K562 (cell line): ENCODE data around the gene TFAP2E. TPM values are rescaled to one million over a fixed set of nuclear protein-coding genes. Genes with fewer than 3 reads are reported as not detected.
A peak's percentile ranks its signal among the peaks of the same experiment; 100 is the strongest.

Source experiments
- ATAC-seq: fragments of 200-7000 bp; cut with Tn5 transposase; 3 replicates; pipeline ENCODE4 v1.9.1; 2020; ENCODE audit warnings: moderate library complexity
- BruUV-seq: library from RNA; stranded (reverse); fragments of 400-500 nt; replicated peaks from 2 replicates; lab custom pipeline; 2021; lab: Mats Ljungman, UMichigan
- CTCF ChIA-PET: fragments of 300-600 bp; formaldehyde crosslinking; extraction: SDS; loops from one replicate; lab custom pipeline; 2021; ENCODE audit warnings: low intra/inter-chr PET ratio; lab: Yijun Ruan, JAX
- POLR2A ChIA-PET: fragments of 300-600, 350-650 bp; sonication (Branson Sonifier 250); formaldehyde crosslinking; extraction: SDS; loops from one replicate; lab custom pipeline; 2021; ENCODE audit warnings: antibody characterized with exemption, inconsistent platforms; lab: Yijun Ruan, JAX
- DNase-seq, 4 experiments: peaks; one replicate each; pipeline versions ENCODE4 v3.0.0 to v3.0.0-alpha.2; 2011 to 2018; ENCODE audit warnings: low spot score in 3 of 4, mixed read lengths in 3 of 4; ENCODE audit errors: extremely low read depth in 1 of 4
- FAIRE-seq: peaks from 2 replicates; lab custom pipeline; 2011; peaks lifted over from hg19 to GRCh38; lab: Jason Lieb, UNC
- H2AFZ ChIP-seq: 2 replicates; pipeline ENCODE4 v1.6.0; 2011; ENCODE audit warnings: low read depth, low read length, control low read depth, inconsistent platforms
- H3K27ac ChIP-seq: fragments of 200-600 bp; 3 replicates; pipeline ENCODE4 v1.8.0; 2011; ENCODE audit warnings: low read depth, mild to moderate bottlenecking, control low read depth, inconsistent platforms, low read length, moderate library complexity, mixed read lengths; ENCODE audit errors: extremely low read depth
- H3K27me3 ChIP-seq, 2 experiments: fragments of 300-600 bp in 1 of 2; 2 replicates in 1 of 2; 3 replicates in 1 of 2; pipeline versions ENCODE4 v1.6.0 to v1.8.0; 2011; ENCODE audit warnings: inconsistent platforms in 2 of 2, low read length in 2 of 2, mild to moderate bottlenecking in 1 of 2, mixed read lengths in 1 of 2, moderate library complexity in 1 of 2; ENCODE audit not compliant: control insufficient read depth in 2 of 2, insufficient read depth in 2 of 2
- H3K36me3 ChIP-seq: fragments of 300-600 bp; 3 replicates; pipeline ENCODE4 v1.8.0; 2011; ENCODE audit warnings: mild to moderate bottlenecking, low read length, inconsistent platforms; ENCODE audit not compliant: control insufficient read depth, insufficient read depth
- H3K4me1 ChIP-seq, 2 experiments: fragments of 200-600 bp in 1 of 2; replicated peaks in 1 of 2; 2 replicates in 1 of 2; 3 replicates in 1 of 2; pipeline versions ENCODE4 v1.5.1 to v1.8.0; 2011; ENCODE audit warnings: inconsistent platforms in 2 of 2, low read length in 2 of 2, mild to moderate bottlenecking in 1 of 2, mixed read lengths in 1 of 2, moderate library complexity in 1 of 2; ENCODE audit not compliant: control insufficient read depth in 2 of 2, insufficient read depth in 2 of 2
- H3K4me2 ChIP-seq: 2 replicates; pipeline ENCODE4 v1.6.1; 2011; ENCODE audit warnings: low read length, control low read depth, inconsistent platforms, mixed read lengths; ENCODE audit not compliant: insufficient read depth
- H3K4me3 ChIP-seq: fragments of 200-600 bp; sonication (generic), shearing (Covaris generic); 2 replicates; pipeline ENCODE4 v1.5.1; 2016; ENCODE audit warnings: control low read depth, inconsistent platforms
- H3K79me2 ChIP-seq: fragments of 200-600 bp; 3 replicates; pipeline ENCODE4 v1.8.0; 2011; ENCODE audit warnings: low read length, inconsistent platforms; ENCODE audit not compliant: control insufficient read depth, insufficient read depth
- H3K9ac ChIP-seq, 2 experiments: 2 replicates each; pipeline versions ENCODE4 v1.6.0 to v1.6.1; 2011; ENCODE audit warnings: low read depth in 2 of 2, low read length in 2 of 2, control low read depth in 1 of 2, inconsistent platforms in 1 of 2, mild to moderate bottlenecking in 1 of 2, mixed read lengths in 1 of 2; ENCODE audit not compliant: insufficient read depth in 1 of 2
- H3K9me1 ChIP-seq: one replicate; pipeline ENCODE4 v1.6.0; 2011; ENCODE audit warnings: inconsistent platforms, mild to moderate bottlenecking, low read length, moderate library complexity; ENCODE audit not compliant: control insufficient read depth, insufficient read depth
- H3K9me3 ChIP-seq: replicated peaks from 2 replicates; pipeline ENCODE4 v1.5.1; 2011; ENCODE audit warnings: low read depth, low read length, inconsistent platforms; ENCODE audit not compliant: control insufficient read depth, insufficient read depth
- H4K20me1 ChIP-seq: replicated peaks from 2 replicates; pipeline ENCODE4 v1.6.1; 2011; ENCODE audit warnings: low read length, inconsistent platforms, mixed read lengths; ENCODE audit not compliant: control insufficient read depth, insufficient read depth
- BCL6 ChIP-seq: fragments of 250-450 bp; sonication (Bioruptor Pico); IDR thresholded peaks from 2 replicates; pipeline ENCODE4 v1.4.0; 2020
- CBFA2T2 ChIP-seq: fragments of 450-650 bp; conservative IDR thresholded peaks from 2 replicates; pipeline ENCODE4 v1.6.1; 2017; ENCODE audit warnings: mild to moderate bottlenecking
- NFYB ChIP-seq: IDR thresholded peaks from 2 replicates; pipeline ENCODE4 v1.6.1; 2011; ENCODE audit warnings: mild to moderate bottlenecking, moderate library complexity; ENCODE audit not compliant: insufficient read length; ENCODE audit errors: extremely low read depth
- SAP30 ChIP-seq: fragments of 200-600 bp; sonication (generic); IDR thresholded peaks from 2 replicates; pipeline ENCODE4 v1.6.1; 2012; ENCODE audit warnings: borderline replicate concordance, low read depth, mild to moderate bottlenecking, moderate library complexity, low read length, control low read depth, inconsistent platforms; ENCODE audit not compliant: insufficient read depth, poor library complexity, severe bottlenecking
- SRF ChIP-seq, 2 experiments: fragments of 250-450, 450-650 bp in 1 of 2; sonication (Bioruptor Pico) in 1 of 2; sonication (generic) in 1 of 2; formaldehyde crosslinking; IDR thresholded peaks; 2 replicates each; pipeline versions ENCODE4 v1.5.0 to v1.5.1; 2020 to 2022; ENCODE audit warnings: mild to moderate bottlenecking in 1 of 2, missing genetic modification reagents in 1 of 2
- ZNF175 ChIP-seq: fragments of 200-800 bp; sonication (Bioruptor generic); IDR thresholded peaks from 2 replicates; pipeline ENCODE4 v1.6.1; 2016; ENCODE audit warnings: low read depth, mild to moderate bottlenecking, missing genetic modification characterization, missing compliant biosample characterization
- ZNF197 ChIP-seq: fragments of 200-800 bp; sonication (Bioruptor generic); IDR thresholded peaks from 2 replicates; pipeline ENCODE4 v1.6.1; 2016; ENCODE audit warnings: low read depth, missing genetic modification characterization, missing compliant biosample characterization
- ZNF668 ChIP-seq: fragments of 250-450 bp; sonication (Bioruptor Pico); IDR thresholded peaks from 2 replicates; pipeline ENCODE4 v1.8.0; 2022; ENCODE audit warnings: mild to moderate bottlenecking, inconsistent platforms
- WGBS: fragments of 100-300 bp; shearing (Covaris generic); methylation state at CpG from one replicate; pipeline ENCODE4 v1.1.6; 2016; ENCODE audit warnings: low coverage, mixed read lengths; ENCODE audit not compliant: insufficient coverage; ENCODE audit errors: missing lambda C conversion rate; 5-methylcytosine and 5-hydroxymethylcytosine counted together
- in situ Hi-C: fragments of 300-500 bp; cut with MboI; formaldehyde crosslinking; loops from 4 replicates; pipeline ENCODE4 v1.15.0; 2018; ENCODE audit warnings: inconsistent platforms, mixed read lengths
- intact Hi-C: fragments of 100-400 bp; cut with micrococcal nuclease; formaldehyde crosslinking; loops from 2 replicates; pipeline ENCODE4 v1.14.2; 2022
- polyA plus RNA-seq, 8 experiments: library from polyadenylated mRNA; depleted of rRNA in 4 of 8; stranded (reverse) in 5 of 8; unstranded in 3 of 8; fragments of >200 nt; fragmentation: Nextera tagmentation in 2 of 8; fragmentation: Illumina TruSeq in 1 of 8; extraction: Ambion mirVana in 2 of 8; extraction: Trizol in 1 of 8; gene quantifications; 2 replicates each; pipeline versions ENCODE4 v1.2.1 to v1.2.3, GENCODE V29; 2011 to 2014; ENCODE audit warnings: inconsistent platforms in 1 of 8, missing spikeins in 1 of 8
- total RNA-seq, 7 experiments: library from RNA; depleted of rRNA in 6 of 7; stranded (reverse); fragments of >200 nt in 6 of 7; fragmentation: Illumina TruSeq in 2 of 7; extraction: Trizol in 2 of 7; gene quantifications; 2 replicates each; pipeline versions ENCODE4 v1.2.1 to v1.2.3, GENCODE V29; 2011 to 2021; ENCODE audit warnings: low replicate concordance in 1 of 7
- TF ChIP-seq, protein P1 (sequence below), 3 experiments: IDR thresholded peaks in 2 of 3; conservative IDR thresholded peaks in 1 of 3; 2 replicates each; pipeline ENCODE4 v1.5.1; 2011 to 2012; ENCODE audit warnings: low read length in 3 of 3, mild to moderate bottlenecking in 3 of 3, control low read depth in 2 of 3, improper control_type of control experiment in 1 of 3, inconsistent platforms in 1 of 3, low read depth in 1 of 3, mixed read lengths in 1 of 3, moderate library complexity in 1 of 3; ENCODE audit not compliant: insufficient read depth in 2 of 3

TFAP2E gene
- total and polyA plus RNA-seq, 9 of the 15 experiments (the other 6 are each of a cell fraction or from before 2014, with no cell fraction given) = 0.03 to 0.11 (median 0.07) TPM; not detected in 4

DNA sequence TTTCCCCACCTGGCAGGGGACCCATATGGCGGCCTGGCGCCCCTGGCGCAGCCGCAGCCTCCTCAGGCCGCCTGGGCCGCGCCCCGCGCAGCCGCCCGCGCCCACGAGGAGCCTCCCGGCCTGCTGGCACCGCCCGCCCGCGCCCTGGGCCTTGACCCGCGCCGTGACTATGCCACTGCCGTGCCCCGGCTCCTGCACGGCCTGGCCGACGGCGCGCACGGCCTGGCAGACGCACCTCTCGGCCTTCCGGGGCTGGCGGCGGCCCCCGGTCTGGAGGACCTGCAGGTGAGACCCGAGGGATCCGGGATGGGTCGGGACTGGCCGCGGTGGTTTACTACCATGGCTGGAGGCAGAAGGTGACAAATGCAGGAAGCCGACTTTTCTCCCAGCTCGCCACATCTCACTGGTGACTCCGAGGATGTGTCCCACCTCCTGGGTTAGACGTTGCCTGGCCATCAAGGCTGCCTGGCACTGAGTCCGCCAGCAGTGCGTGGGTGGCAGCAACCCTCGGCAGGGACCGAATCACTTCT is 1.1 kb downstream of the TFAP2E start:
- no peak for DNase-seq
- Histone ChIP-seq H2AFZ (no peak overlapping the region), H3K79me2 (no peaks in the 10 kb centered on the region), H4K20me1 (no peaks in the 10 kb centered on the region), H3K4me1 (peaks cover 13 to 40% of the 10 kb centered on the region in 2 experiments), H3K4me3 (no peak overlapping the region), H3K27ac (no peak overlapping the region), H3K9ac (0 out of 4 replicates have a peak overlapping the region, but pooled peaks of 1 of the 2 experiments have one; percentile 46), H3K27me3 (peaks cover 3 to 18% of the 10 kb centered on the region in 2 experiments; a peak in 4 of 5 replicates), H3K9me3 (no peaks in the 10 kb centered on the region), H3K4me2 (no peak overlapping the region), H3K9me1 (no peaks in the 10 kb centered on the region), H3K36me3 (no peaks in the 10 kb centered on the region)
- ATAC-seq = no peak
- BruUV-seq = no TSS peak
- ChIA-PET POLR2A (no interaction called here), CTCF (no interaction called here)
- in situ Hi-C loops = no loop called here
- WGBS = 66% methylated on average over 37 of the region's 48 CpGs
- TF ChIP-seq SRF (CRISPR knock-in tag; IDR thresholded peaks at IDR 0.05) = no peak
- no peak for TF ChIP-seq ZNF668
- TF ChIP-seq, protein P1, sequence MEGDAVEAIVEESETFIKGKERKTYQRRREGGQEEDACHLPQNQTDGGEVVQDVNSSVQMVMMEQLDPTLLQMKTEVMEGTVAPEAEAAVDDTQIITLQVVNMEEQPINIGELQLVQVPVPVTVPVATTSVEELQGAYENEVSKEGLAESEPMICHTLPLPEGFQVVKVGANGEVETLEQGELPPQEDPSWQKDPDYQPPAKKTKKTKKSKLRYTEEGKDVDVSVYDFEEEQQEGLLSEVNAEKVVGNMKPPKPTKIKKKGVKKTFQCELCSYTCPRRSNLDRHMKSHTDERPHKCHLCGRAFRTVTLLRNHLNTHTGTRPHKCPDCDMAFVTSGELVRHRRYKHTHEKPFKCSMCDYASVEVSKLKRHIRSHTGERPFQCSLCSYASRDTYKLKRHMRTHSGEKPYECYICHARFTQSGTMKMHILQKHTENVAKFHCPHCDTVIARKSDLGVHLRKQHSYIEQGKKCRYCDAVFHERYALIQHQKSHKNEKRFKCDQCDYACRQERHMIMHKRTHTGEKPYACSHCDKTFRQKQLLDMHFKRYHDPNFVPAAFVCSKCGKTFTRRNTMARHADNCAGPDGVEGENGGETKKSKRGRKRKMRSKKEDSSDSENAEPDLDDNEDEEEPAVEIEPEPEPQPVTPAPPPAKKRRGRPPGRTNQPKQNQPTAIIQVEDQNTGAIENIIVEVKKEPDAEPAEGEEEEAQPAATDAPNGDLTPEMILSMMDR (IDR thresholded peaks at IDR 0.05 in 2 of 3, conservative IDR thresholded peaks at IDR 0.05 in 1 of 3; ENCODE audit: insufficient read depth in 2 of 3, low read depth in 1 of 3, low read length in 3 of 3) = no peak
- no peak for TF ChIP-seq ZNF197
- TF ChIP-seq NFYB = no peak
- no peak for TF ChIP-seq ZNF175 (CRISPR knock-in tag)
- TF ChIP-seq BCL6 (CRISPR knock-in tag) = no peak
- TF ChIP-seq CBFA2T2 = no peak
- no peak for TF ChIP-seq SAP30
- TF ChIP-seq, all 486 proteins: peak for 0
- FAIRE-seq = no peak
- intact Hi-C loops = no loop called here
